HepG2 (cell line): ENCODE results near the gene MEX3A.

ENCODE experiments used
- CHD4 ChIP-seq: fragments of 200-600 bp; sonication (generic); IDR thresholded peaks from 2 replicates; pipeline ENCODE4 v1.7.0; 2017; ENCODE audit warnings: mild to moderate bottlenecking, low read length, borderline replicate concordance
- EZH2 ChIP-seq: conservative IDR thresholded peaks from 2 replicates; pipeline ENCODE4 v1.6.1; 2012; ENCODE audit warnings: mild to moderate bottlenecking, low read depth, low read length, moderate library complexity
- HIC2 ChIP-seq: sonication (generic); formaldehyde crosslinking; IDR thresholded peaks from 2 replicates; pipeline ENCODE4 v1.9.0; 2022; ENCODE audit warnings: low read depth, missing genetic modification reagents
- PBX3 ChIP-seq: sonication (generic); formaldehyde crosslinking; IDR thresholded peaks from 2 replicates; pipeline ENCODE4 v1.8.1; 2023; ENCODE audit warnings: missing genetic modification reagents, inconsistent platforms, borderline replicate concordance
- PCBP1 ChIP-seq: fragments of 200-400 bp; formaldehyde crosslinking; IDR thresholded peaks from 2 replicates; pipeline ENCODE4 v1.6.1; 2017; ENCODE audit warnings: mild to moderate bottlenecking, low read depth, low read length, borderline replicate concordance
- SALL1 ChIP-seq: sonication (generic); formaldehyde crosslinking; IDR thresholded peaks from 2 replicates; pipeline ENCODE4 v1.8.0; 2022; ENCODE audit warnings: mild to moderate bottlenecking, missing genetic modification reagents
- TAF1 ChIP-seq: sonication (generic); formaldehyde crosslinking; IDR thresholded peaks from 2 replicates; pipeline ENCODE4 v1.4.0; 2020; ENCODE audit warnings: missing genetic modification reagents
- ZNF564 ChIP-seq: sonication (generic); formaldehyde crosslinking; IDR thresholded peaks from 2 replicates; pipeline ENCODE4 v1.8.1; 2023; ENCODE audit warnings: mild to moderate bottlenecking, missing genetic modification reagents
- ZNF660 ChIP-seq: sonication (generic); formaldehyde crosslinking; IDR thresholded peaks from 2 replicates; pipeline ENCODE4 v1.5.1; 2020; ENCODE audit warnings: mild to moderate bottlenecking, low read depth, missing genetic modification reagents, borderline replicate concordance
- ZNF770 ChIP-seq: sonication (generic); formaldehyde crosslinking; IDR thresholded peaks from 2 replicates; pipeline ENCODE4 v1.5.0; 2020; ENCODE audit warnings: mild to moderate bottlenecking, missing genetic modification reagents

GRCh38 chr1:156098784-156099183 is 16.5 kb upstream of the MEX3A start:
- TF ChIP-seq EZH2 = no peak
- no peak for TF ChIP-seq ZNF660 (CRISPR knock-in tag)
- no peak for TF ChIP-seq HIC2
- no peak for TF ChIP-seq PBX3 (CRISPR knock-in tag)
- no peak for TF ChIP-seq ZNF770 (CRISPR knock-in tag)
- no peak for TF ChIP-seq TAF1
- TF ChIP-seq ZNF564 (CRISPR knock-in tag) = no peak
- TF ChIP-seq SALL1 = no peak
- no peak for TF ChIP-seq CHD4
- TF ChIP-seq PCBP1 = no peak
